Right lobe of liver (tissue), 6 donors: Measurements from ENCODE around the gene ZBTB18. TPM values are rescaled to one million over a fixed set of nuclear protein-coding genes. Genes with fewer than 3 reads are reported as not detected.

Experiments
- ATAC-seq, 4 donors: fragments of 200-7000 bp; cut with Tn5 transposase; one replicate each; pipeline ENCODE4 v1.9.1; 2020; ENCODE audit warnings: mild to moderate bottlenecking in 4 of 4, moderate library complexity in 4 of 4
- DNase-seq, 3 donors: peaks; one replicate each; pipeline ENCODE4 v3.0.0-alpha.2; 2020
- H3K27ac ChIP-seq, 3 donors: fragments of 200-600 bp; one replicate each; pipeline ENCODE4 v1.8.0; 2022
- H3K27me3 ChIP-seq, 2 donors: fragments of 200-600 bp; one replicate each; pipeline ENCODE4 v1.8.0; 2022
- H3K36me3 ChIP-seq, 4 donors: fragments of 200-600 bp; sonication (generic) in 1 of 4; one replicate each; pipeline versions ENCODE4 v1.5.1 to v1.8.0; 2017 to 2022; ENCODE audit warnings: control low read depth in 1 of 4
- H3K4me1 ChIP-seq, 4 donors: fragments of 200-600 bp; sonication (generic) in 1 of 4; one replicate each; pipeline versions ENCODE4 v1.5.1 to v1.8.0; 2017 to 2022; ENCODE audit warnings: control low read depth in 1 of 4
- H3K4me3 ChIP-seq, 3 donors: fragments of 200-600 bp; one replicate each; pipeline ENCODE4 v1.8.0; 2022
- H3K9me3 ChIP-seq, 4 donors: fragments of 200-600 bp; sonication (generic) in 1 of 4; one replicate each; pipeline versions ENCODE4 v1.5.1 to v1.8.0; 2017 to 2022; ENCODE audit warnings: control low read depth in 1 of 4
- CTCF ChIP-seq, 4 donors: fragments of 200-600 bp in 3 of 4; fragments of 450-650 bp in 1 of 4; IDR thresholded peaks; one replicate each; pipeline versions ENCODE4 v1.5.1 to v1.8.0; 2016 to 2022; ENCODE audit warnings: antibody characterized with exemption in 4 of 4, mild to moderate bottlenecking in 2 of 4
- POLR2A ChIP-seq: fragments of 450-650 bp; IDR thresholded peaks from one replicate; pipeline ENCODE4 v1.6.1; 2017; ENCODE audit warnings: antibody characterized with exemption, mild to moderate bottlenecking
- WGBS: methylation state at CpG from one replicate; pipeline ENCODE4 v1.1.6; 2018; ENCODE audit warnings: low coverage, low lambda C conversion rate; ENCODE audit not compliant: insufficient coverage; ENCODE audit errors: missing lambda C conversion rate; 5-methylcytosine and 5-hydroxymethylcytosine counted together
- intact Hi-C, 2 donors: fragments of 100-400 bp; cut with DNase I; formaldehyde crosslinking; loops; one replicate each; pipeline versions ENCODE4 v1.11.2 to v1.14.1; 2022
- total RNA-seq, 6 experiments: library from RNA; depleted of rRNA in 2 of 6; stranded (reverse); fragments of >200 nt in 2 of 6; fragmentation: NEBNext Ultra II Directional in 3 of 6; extraction: Animal tissue kit (Norgen Biotek cat#: 25700) in 3 of 6; gene quantifications; one replicate each; pipeline versions ENCODE4 v1.1.0 to v1.2.4, GENCODE V29; 2016 to 2023
- donor health status: DM: no; HTN: yes; CAD: no.
- donor health status: DM: no; HTN: no; CAD: no.
- donor health status: DM: no; HTN: no; CAD: no.
- donor health status: DM: no; HTN: yes; CAD: no.
- donor health status: DM: no; HTN: yes; CAD: no.

Gene ZBTB18
- total RNA-seq, 6 experiments from 2014 or later, result 9.0 to 16.1 (median 10.0) TPM

- DNase-seq, result no peak
- H3K9me3 ChIP-seq, result no peaks in the 10 kb centered on the region
- no peak overlapping the region for H3K4me3 ChIP-seq
- no peak for TF ChIP-seq POLR2A
- no peak for TF ChIP-seq CTCF (IDR thresholded peaks at IDR 0.05)
- WGBS, result 86% methylated on average over 5 of the region's 6 CpGs
- H3K27me3 ChIP-seq, result no peaks in the 10 kb centered on the region
- ATAC-seq, result no peak
- H3K4me1 ChIP-seq, result peaks cover 0 to 36% (median 9%) of the 10 kb centered on the region in 4 donors
- H3K36me3 ChIP-seq, result no peaks in the 10 kb centered on the region
- intact Hi-C loops, result no loop called here
- no peak overlapping the region for H3K27ac ChIP-seq
Observed at GRCh38 chr1:244068567-244068966, 17.5 kb downstream of the ZBTB18 start.

- no peak overlapping the region for H3K27ac ChIP-seq
- intact Hi-C loops, result no loop called here
- peaks cover 0 to 31% (median 8%) of the 10 kb centered on the region in 4 donors for H3K4me1 ChIP-seq
- ATAC-seq (no peak), DNase-seq (no peak)
- no peak overlapping the region for H3K4me3 ChIP-seq
- H3K27me3 ChIP-seq, result no peaks in the 10 kb centered on the region
- no peaks in the 10 kb centered on the region for H3K9me3 ChIP-seq
- no peaks in the 10 kb centered on the region for H3K36me3 ChIP-seq
- WGBS, result 84% methylated on average over 6 of the region's 8 CpGs
- TF ChIP-seq CTCF (IDR thresholded peaks at IDR 0.05) (no peak), POLR2A (no peak)
Observed at GRCh38 chr1:244069326-244069898, 18.3 kb downstream of the ZBTB18 start.

GRCh38 chr1:244074559-244075171 is 23.6 kb downstream of the ZBTB18 start:
- Histone ChIP-seq H3K9me3 (no peaks in the 10 kb centered on the region), H3K27ac (no peak overlapping the region), H3K27me3 (no peaks in the 10 kb centered on the region), H3K4me3 (no peak overlapping the region), H3K4me1 (no peaks in the 10 kb centered on the region), H3K36me3 (no peaks in the 10 kb centered on the region)
- ATAC-seq (no peak), DNase-seq (no peak)
- intact Hi-C loops, result no loop called here
- TF ChIP-seq CTCF (IDR thresholded peaks at IDR 0.05), result no peak
- no peak for TF ChIP-seq POLR2A
- WGBS, result 61% methylated on average over 16 of the region's 19 CpGs

- Histone ChIP-seq H3K4me1 (no peaks in the 10 kb centered on the region), H3K27me3 (no peaks in the 10 kb centered on the region), H3K9me3 (no peaks in the 10 kb centered on the region), H3K36me3 (no peaks in the 10 kb centered on the region), H3K4me3 (no peak overlapping the region), H3K27ac (no peak overlapping the region)
- TF ChIP-seq CTCF (IDR thresholded peaks at IDR 0.05) (no peak), POLR2A (no peak)
- no peak for DNase-seq
- no peak for ATAC-seq
- 46% methylated on average over 8 of the region's 8 CpGs for whole genome bisulfite sequencing
- intact Hi-C loops, result no loop called here
Observed at GRCh38 chr1:244075247-244075722, 24.2 kb downstream of the ZBTB18 start.
